K562 (cell line): ENCODE data around the gene PLG.

Experiments
- ELF1 ChIP-seq: fragments of 200-800 bp; sonication (Bioruptor generic); IDR thresholded peaks from 2 replicates; pipeline ENCODE4 v1.6.1; 2016; ENCODE audit warnings: missing genetic modification characterization, missing compliant biosample characterization
- MAX ChIP-seq: sonication (generic); formaldehyde crosslinking; IDR thresholded peaks from 2 replicates; pipeline ENCODE4 v1.9.0; 2022; ENCODE audit warnings: mild to moderate bottlenecking, missing genetic modification reagents
- NFYB ChIP-seq: IDR thresholded peaks from 2 replicates; pipeline ENCODE4 v1.6.1; 2011; ENCODE audit warnings: mild to moderate bottlenecking, moderate library complexity; ENCODE audit not compliant: insufficient read length; ENCODE audit errors: extremely low read depth
- ZFP36 ChIP-seq: fragments of 150-350 bp; IDR thresholded peaks from 2 replicates; pipeline ENCODE4 v1.6.1; 2018; ENCODE audit warnings: low read length, low read depth; ENCODE audit not compliant: partially characterized antibody
- ZNF282 ChIP-seq: sonication (generic); formaldehyde crosslinking; IDR thresholded peaks from 2 replicates; pipeline ENCODE4 v1.8.1; 2023; ENCODE audit warnings: missing genetic modification reagents
- TF ChIP-seq, protein P1 (sequence below), 3 experiments: IDR thresholded peaks in 2 of 3; conservative IDR thresholded peaks in 1 of 3; 2 replicates each; pipeline ENCODE4 v1.5.1; 2011 to 2012; ENCODE audit warnings: low read length in 3 of 3, mild to moderate bottlenecking in 3 of 3, control low read depth in 2 of 3, improper control_type of control experiment in 1 of 3, inconsistent platforms in 1 of 3, low read depth in 1 of 3, mixed read lengths in 1 of 3, moderate library complexity in 1 of 3; ENCODE audit not compliant: insufficient read depth in 2 of 3

DNA sequence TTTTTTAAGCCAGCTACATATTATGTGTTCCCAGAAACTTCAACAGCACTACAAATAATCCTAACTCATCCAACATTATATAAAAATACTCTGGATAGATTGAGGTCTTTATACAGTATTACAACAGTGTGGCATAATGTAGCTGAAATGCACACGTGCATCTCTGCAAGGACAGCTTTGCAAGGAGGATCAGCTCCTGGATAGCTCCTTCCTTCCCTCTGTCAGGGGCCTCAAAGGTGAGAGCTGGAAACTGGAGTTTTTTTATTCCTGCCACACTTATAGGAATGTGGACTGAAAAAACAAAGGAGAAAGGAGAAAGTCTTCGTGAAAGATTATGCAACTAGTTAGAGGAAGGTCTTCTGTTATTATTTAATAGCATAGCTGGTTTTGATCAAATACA, 53.1 kb downstream of the PLG start:
- TF ChIP-seq, protein P1, sequence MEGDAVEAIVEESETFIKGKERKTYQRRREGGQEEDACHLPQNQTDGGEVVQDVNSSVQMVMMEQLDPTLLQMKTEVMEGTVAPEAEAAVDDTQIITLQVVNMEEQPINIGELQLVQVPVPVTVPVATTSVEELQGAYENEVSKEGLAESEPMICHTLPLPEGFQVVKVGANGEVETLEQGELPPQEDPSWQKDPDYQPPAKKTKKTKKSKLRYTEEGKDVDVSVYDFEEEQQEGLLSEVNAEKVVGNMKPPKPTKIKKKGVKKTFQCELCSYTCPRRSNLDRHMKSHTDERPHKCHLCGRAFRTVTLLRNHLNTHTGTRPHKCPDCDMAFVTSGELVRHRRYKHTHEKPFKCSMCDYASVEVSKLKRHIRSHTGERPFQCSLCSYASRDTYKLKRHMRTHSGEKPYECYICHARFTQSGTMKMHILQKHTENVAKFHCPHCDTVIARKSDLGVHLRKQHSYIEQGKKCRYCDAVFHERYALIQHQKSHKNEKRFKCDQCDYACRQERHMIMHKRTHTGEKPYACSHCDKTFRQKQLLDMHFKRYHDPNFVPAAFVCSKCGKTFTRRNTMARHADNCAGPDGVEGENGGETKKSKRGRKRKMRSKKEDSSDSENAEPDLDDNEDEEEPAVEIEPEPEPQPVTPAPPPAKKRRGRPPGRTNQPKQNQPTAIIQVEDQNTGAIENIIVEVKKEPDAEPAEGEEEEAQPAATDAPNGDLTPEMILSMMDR (IDR thresholded peaks at IDR 0.05 in 2 of 3, conservative IDR thresholded peaks at IDR 0.05 in 1 of 3; ENCODE audit: insufficient read depth in 2 of 3, low read depth in 1 of 3, low read length in 3 of 3) = no peak
- TF ChIP-seq ELF1 (no peak), MAX (no peak), ZFP36 (no peak), NFYB (no peak), ZNF282 (CRISPR knock-in tag) (no peak)
